Mononuclear cell (primary cell): Measurements from ENCODE around the gene PCSK4. TPM values are rescaled to one million over a fixed set of nuclear protein-coding genes. Genes with fewer than 3 reads are reported as not detected.
"Not testable (repeated sequence)": the region's sequence is repeated elsewhere in the genome, so short reads cannot be mapped to it uniquely, and the experiment has no call there.

Experiments
- H3K27me3 ChIP-seq: 2 replicates; pipeline ENCODE4 v1.6.0; 2011; ENCODE audit warnings: low read length, control low read depth; ENCODE audit not compliant: insufficient read depth
- H3K4me1 ChIP-seq: 2 replicates; pipeline ENCODE4 v1.5.1; 2011; ENCODE audit warnings: mild to moderate bottlenecking, low read length, control low read depth; ENCODE audit not compliant: insufficient read depth
- H3K4me3 ChIP-seq: 2 replicates; pipeline ENCODE4 v1.5.1; 2011; ENCODE audit warnings: mild to moderate bottlenecking, low read length, moderate library complexity
- H3K9me3 ChIP-seq: 2 replicates; pipeline ENCODE4 v1.5.1; 2011; ENCODE audit warnings: low read depth, mild to moderate bottlenecking, control low read depth, low read length
- total RNA-seq: library from RNA; depleted of rRNA; stranded (reverse); fragments of >200 nt; gene quantifications from one replicate; pipeline ENCODE4 v1.2.3, GENCODE V29; 2012

Gene PCSK4
- 1.2 TPM for total RNA-seq

DNA sequence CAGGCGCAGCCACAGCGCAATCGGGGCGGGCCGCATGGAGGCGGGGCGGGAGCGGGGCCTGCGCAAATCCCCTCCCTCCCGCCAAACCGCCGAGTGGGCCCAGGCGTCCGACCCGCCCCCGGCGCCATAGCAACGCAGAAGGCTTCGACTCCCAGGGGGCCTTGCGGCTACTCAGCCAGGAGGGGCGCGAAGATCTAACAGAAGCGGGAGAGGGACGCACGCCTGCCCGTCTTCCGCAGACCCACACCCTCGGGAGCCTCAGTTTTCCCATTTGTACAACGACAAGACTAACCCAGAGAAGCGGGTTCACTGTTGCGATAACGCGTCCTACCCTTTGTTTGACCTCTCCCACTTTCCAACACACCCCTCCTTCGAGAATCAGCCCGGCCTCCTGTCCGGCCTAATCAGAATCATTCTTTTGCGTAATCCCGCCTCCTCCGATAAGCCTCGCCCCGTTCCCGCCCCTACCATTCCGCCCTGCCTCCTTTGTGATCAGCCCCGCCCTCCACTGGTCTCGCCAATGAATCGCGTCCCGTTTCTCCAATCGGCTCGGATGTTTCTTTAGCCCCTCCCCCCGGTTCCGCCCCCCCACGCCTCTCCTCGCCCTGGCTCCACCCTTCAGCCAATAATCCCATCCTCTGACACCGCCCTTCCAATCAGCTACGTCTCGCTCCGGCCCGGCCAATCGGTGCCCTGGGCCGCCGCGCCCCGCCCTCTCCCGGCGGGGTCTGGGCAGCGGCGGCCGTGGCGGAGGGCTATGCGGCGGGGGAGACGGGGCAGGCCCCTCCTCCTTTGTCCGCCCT, at the start of gene PCSK4:
Gene PCSK4 (minus strand): TSS at position 40 of the 803 bp plus-strand sequence. CDS start 4 bp downstream, at position 36.
- H3K4me1 ChIP-seq, result peaks cover 19% of the 10 kb centered on the region
- H3K9me3 ChIP-seq, result no peaks in the 10 kb centered on the region
- H3K27me3 ChIP-seq, result no peaks in the 10 kb centered on the region
- peak within 1 kb of the TSS; percentile 41 for H3K4me3 ChIP-seq

DNA sequence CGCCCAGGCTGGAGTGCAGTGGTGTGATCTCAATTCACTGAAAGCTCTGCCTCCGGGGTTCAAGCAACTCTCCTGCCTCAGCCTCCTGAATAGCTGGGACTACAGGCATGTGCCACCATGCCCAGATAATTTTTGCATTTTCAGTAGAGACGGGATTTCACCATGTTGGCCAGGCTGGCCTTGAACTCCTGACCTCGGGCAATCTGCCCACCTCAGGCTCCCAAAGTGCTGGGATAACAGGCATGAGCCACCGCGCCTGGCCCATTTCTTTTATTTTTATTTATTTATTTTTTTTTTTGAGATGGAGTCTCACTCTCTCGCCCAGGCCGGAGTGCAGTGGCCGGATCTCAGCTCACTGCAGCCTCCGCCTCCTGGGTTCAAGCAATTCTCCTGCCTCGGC, 49.6 kb upstream of the PCSK4 start:
- H3K4me1 ChIP-seq, H3K4me3 ChIP-seq, H3K9me3 ChIP-seq, H3K27me3 ChIP-seq: not testable (repeated sequence)

DNA sequence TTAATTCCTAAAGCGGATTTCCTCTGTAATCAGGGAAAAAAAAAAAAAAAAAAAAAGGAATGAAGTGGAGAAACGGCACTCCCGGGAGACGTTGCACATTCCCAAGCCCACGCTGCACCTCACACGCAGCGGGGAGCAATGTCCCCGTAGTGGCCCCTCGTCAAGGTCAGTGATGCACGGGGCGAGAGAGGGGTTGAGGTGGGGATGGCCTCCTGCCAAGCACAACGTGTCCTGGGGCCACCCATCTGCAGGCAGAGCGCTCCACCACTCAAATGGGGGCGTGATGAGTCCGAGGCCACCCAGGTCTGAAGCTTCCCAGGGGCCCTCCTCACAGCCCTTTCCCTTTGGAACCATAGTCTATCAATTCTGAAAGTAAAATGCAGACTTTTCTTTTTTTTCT, 48.8 kb upstream of the PCSK4 start:
- Histone ChIP-seq H3K27me3 (no peaks in the 10 kb centered on the region), H3K9me3 (no peaks in the 10 kb centered on the region), H3K4me1 (no peaks in the 10 kb centered on the region)

DNA sequence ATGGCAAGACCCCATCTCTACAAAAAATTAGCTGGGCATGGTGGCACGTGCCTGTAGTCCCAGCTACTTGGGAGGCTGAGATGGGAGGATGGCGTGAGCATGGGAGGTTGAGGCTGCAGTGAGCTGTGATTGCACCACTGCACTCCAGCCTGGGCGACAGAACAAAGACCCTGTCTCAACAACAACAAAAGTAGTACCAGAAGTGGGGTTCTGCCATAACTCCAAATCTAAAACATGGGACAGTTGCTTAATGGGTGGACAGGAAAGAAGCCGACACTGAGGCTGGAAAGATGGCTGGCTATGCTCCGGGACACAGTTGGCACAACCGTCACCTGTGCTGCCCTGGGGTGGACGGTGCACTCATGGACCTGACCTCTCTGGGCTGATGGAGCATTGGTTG, 45.5 kb upstream of the PCSK4 start:
- H3K27me3 ChIP-seq, H3K4me3 ChIP-seq, H3K4me1 ChIP-seq, H3K9me3 ChIP-seq: not testable (repeated sequence)

More for the DNA sequence above, 48.8 kb upstream of the PCSK4 start:
- H3K4me3 ChIP-seq, result no peak overlapping the region

DNA sequence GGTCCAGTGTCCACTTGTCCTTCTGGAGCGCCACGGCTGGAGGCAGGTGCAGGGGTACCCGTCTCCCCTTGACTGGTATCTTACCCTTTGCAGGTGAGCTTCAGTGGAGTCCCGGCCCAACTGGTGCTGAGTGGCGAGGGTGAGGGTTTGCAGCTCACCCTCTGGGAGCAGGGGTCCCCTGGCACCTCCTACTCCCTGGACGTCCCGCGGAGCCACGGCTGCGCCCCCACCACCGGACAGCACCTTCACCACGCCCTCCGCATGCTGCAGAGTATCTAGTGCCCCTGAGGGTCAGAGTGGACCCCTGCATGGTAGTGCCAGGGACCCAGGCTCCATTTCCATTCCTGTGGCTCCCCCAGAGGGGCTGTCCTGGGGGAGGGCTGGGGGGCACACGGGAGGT, 44.8 kb upstream of the PCSK4 start:
- no peaks in the 10 kb centered on the region for H3K4me1 ChIP-seq
- no peaks in the 10 kb centered on the region for H3K9me3 ChIP-seq
- H3K4me3 ChIP-seq, result no peak overlapping the region
- H3K27me3 ChIP-seq, result no peaks in the 10 kb centered on the region

DNA sequence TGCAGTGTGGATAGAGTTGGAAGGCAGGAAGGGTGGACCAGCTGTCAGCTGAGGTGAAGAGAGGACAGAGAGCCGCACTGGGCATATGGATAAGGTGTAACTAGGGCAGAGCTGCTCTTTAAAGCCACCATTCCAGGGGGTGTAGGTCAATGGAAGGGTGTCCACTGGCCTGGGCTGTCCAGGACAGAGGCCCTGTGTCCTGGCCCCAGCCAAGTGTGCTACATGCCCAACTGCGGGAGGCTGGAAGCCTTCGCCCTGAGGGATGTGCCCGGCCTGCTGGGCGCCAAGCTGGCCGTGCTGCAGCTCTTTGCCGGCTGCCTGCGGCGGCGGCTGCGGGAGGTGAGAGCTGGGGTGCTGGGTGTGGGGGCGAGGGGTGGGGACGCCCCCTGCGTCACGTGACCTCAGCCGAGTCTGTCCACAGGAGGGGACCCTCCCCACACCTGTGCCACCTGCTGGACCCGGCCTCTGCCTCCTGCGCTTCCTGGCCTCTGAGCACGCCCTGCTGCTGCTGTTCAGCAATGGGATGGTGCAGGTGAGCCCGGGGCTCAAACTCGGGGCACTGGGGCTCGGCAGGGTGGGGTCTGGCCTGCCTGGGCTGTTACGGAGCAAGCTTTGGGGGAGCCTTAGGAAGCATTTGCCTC, 43.5 kb upstream of the PCSK4 start:
- Histone ChIP-seq H3K27me3 (no peaks in the 10 kb centered on the region), H3K4me1 (no peaks in the 10 kb centered on the region), H3K9me3 (no peaks in the 10 kb centered on the region), H3K4me3 (no peak overlapping the region)

DNA sequence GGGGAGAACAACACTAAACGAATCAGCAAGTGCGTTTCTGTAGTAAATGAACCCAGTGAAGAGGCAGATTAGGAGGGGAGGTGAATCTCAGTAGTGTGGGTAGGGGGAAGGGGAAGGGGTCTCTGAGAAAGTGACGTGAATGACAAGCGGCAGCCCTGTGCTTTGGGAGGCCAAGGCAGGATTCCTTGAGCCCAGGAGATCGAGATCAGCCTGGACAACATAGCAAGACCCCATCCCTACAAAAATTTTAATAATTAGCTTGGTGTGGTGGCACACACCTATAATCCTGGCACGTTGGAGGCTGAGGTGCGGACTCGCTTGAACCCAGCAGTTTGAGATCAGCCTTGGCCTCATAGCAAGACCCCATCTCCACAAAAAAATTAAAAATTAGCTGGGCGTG, 41.9 kb upstream of the PCSK4 start:
- Histone ChIP-seq H3K9me3 (no peaks in the 10 kb centered on the region), H3K27me3 (no peaks in the 10 kb centered on the region), H3K4me1 (no peaks in the 10 kb centered on the region), H3K4me3 (no peak overlapping the region)

DNA sequence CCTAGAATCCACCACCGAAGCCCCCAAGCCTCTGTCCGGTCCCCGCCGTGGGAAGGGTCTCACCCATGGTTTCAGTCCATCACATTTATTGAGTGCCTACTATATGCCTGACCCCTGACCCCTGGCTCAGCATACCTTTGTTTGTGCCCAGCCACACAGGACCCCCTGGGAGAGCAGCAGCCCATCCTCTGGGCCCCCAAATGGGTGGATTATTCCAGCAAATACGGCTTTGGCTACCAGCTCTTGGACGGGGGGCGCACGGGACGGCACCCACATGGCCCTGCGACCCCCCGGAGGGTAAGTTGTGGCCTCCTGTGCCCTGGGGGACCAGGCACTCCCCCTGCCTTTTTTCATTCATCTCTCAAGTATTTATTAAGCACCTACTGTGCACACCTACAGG, 41.4 kb upstream of the PCSK4 start:
- no peaks in the 10 kb centered on the region for H3K9me3 ChIP-seq
- no peaks in the 10 kb centered on the region for H3K4me1 ChIP-seq
- H3K4me3 ChIP-seq, result no peak overlapping the region
- no peaks in the 10 kb centered on the region for H3K27me3 ChIP-seq

DNA sequence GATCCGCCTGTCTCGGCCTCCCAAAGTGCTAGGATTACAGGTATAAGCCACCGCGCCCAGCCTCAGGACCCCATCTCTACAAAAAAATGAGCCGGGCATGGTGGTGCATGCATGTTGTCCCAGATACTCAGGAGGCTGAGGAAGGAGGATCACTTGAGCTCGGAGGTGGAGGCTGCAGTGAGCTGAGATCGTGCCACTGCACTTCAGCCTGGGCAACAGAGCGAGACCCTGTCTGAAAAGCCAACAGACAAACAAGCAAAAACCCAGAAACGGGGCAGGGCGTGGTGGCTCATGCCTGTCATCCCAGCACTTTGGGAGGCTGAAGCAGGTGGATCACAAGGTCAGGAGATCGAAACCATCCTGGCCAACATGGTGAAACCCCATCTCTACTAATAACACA, 40.7 kb upstream of the PCSK4 start:
- not testable (repeated sequence) for H3K4me3 ChIP-seq, H3K27me3 ChIP-seq, H3K9me3 ChIP-seq, H3K4me1 ChIP-seq

DNA sequence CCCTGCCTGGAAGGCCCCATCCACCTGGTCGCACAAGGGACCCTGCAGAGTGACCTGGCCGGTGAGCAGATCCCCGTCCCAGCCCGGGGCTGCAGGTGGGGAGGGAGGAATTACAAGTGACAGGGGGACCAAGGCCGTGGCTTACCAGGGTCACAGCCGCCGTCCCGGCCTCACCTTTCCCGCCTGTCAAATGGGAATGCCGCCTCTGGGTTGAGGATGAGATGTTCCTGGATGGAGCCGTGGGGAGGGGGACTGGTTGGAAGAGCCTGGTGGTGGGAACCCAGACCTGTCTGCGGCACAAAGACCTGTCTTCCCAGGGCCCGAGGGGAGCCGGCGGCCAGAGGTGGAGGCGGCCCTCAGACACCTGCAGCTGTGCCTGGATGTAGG, 39.3 kb upstream of the PCSK4 start:
- H3K4me3 ChIP-seq, result no peak overlapping the region
- H3K9me3 ChIP-seq, result no peaks in the 10 kb centered on the region
- H3K4me1 ChIP-seq, result no peaks in the 10 kb centered on the region
- peaks cover 8% of the 10 kb centered on the region for H3K27me3 ChIP-seq

DNA sequence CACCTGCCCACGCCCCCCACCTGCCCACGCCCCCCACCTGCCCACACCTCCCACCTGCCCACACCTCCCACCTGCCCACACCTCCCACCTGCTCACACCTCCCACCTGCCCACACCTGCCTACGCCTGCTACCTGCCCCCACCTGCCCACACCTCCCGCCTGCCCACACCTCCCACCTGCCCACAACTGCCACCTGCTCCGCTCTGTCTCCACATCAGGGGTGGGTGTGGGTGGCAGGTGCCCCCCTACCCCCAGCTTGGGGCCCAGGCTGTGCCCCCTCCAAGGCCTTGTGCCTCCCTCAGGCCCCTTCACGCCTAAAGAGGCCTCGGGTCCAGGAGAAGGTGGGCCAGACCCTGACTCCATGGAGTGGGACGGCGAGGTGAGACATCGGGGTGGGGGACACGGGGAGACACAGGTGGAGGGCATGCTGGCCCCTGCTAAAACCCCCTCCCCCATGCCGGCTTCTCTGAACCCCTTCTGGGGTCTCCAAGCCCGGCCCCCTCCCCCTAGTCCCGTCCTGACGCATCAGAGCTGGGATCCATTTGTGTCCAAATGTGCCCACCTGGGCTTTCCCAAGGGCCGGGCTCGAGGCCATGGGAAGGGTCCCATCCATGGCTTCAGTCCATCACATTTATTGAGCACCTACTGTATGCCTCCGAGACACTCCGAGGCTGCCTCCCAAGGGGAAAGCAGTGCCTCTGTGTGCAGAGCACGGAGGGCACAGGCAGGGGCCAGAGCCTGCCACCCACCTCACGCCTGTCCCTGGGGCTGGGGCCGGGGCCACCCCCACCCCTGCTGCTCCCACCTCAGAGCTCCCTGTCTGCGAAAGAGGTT, 38.7 kb upstream of the PCSK4 start:
- Histone ChIP-seq H3K4me3 (no peak overlapping the region), H3K27me3 (peaks cover 10% of the 10 kb centered on the region), H3K4me1 (no peaks in the 10 kb centered on the region), H3K9me3 (no peaks in the 10 kb centered on the region)

DNA sequence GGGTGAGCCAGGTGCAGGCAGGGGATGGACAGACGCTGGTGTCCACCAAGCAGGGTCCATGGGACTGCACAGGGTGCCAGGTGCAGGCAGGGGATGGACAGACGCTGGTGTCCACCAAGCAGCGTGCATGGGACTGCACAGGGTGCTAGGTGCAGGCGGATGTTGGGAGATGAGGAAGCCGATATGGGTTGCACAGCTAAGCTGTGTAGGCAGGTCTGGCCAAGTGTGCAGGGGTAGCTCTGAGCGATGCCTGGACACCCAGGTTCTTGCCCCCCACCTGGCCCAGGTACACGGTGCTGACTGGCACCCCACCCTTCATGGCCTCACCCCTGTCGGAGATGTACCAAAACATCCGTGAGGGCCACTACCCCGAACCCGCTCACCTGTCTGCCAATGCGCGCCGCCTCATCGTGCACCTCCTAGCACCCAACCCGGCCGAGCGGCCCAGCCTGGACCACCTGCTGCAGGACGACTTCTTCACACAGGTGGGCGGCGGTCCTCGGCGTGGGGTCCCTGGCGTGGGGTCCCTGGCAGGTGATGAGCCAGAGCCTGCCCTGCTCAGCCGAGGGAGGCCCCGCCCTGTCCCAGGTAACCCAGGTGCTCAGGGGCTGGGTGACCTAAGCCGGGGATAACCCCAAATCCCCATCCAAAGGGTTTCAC, 37.6 kb upstream of the PCSK4 start:
- Histone ChIP-seq H3K9me3 (no peaks in the 10 kb centered on the region), H3K4me1 (no peaks in the 10 kb centered on the region), H3K27me3 (peaks cover 18% of the 10 kb centered on the region), H3K4me3 (no peak overlapping the region)

DNA sequence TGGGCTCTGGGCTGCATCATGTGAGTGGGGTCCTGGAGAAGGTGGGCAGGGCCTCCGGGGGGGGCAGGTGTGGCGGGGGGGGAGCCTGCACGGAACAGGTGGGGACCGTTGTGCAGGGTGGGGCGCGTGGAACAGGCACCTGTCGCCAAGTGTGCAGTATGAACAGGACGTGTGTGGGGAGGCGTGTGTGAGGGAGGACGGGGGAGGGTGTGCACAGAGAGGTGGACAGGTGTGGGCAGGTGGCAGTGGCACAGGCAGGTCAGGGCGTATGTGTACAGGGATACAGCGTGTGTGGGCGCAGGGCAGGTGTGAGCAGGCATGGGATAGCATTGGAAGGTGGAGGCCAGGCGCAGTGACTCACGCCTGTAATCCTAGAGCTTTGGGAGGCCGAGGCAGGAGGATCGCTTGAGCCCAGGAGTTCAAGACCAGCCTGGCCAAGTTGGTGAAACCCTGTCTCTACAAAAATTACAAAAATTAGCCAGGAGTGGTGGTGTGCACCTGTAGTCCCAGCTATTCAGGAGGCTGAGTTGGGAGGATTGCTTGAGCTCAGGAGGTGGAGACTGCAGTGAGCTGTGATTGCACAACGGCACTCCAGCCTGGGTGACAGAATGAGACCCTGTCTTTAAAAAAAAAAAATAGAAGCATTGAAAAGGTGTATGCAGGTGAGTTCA, 37.0 kb upstream of the PCSK4 start:
- no peaks in the 10 kb centered on the region for H3K4me1 ChIP-seq
- peaks cover 19% of the 10 kb centered on the region for H3K27me3 ChIP-seq
- no peaks in the 10 kb centered on the region for H3K9me3 ChIP-seq
- H3K4me3 ChIP-seq, result no peak overlapping the region

DNA sequence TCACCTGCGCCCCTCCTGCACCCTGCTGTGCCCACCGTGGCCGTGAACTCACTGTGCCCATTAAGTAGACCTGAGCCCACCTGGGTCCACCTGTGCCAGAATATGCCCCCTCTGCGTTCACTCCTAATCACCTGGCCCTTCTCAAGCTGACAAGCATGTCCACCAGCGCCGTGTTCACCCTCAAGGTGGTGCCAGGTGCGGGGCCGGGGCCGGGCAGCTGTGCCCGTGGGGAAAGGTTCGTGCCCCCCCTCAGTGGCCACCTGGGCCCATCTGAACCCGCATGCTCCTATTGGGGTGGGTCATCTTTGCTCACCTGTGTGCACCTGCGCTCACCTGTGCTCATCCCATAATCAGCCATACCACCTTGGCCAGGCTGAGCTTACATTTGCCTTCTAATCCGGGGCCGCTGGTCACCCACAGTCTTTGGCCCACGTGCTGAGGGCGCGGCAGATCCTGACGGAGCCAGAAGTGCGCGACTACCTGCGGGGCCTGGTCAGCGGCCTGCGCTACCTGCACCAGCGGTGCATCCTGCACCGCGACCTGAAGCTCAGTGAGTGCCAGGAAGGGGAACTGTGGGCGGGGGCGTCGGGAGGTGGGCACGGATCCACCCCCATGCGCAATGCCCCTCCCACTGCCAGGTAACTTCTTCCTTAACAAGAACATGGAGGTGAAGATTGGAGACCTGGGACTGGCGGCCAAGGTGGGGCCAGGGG, 36.1 kb upstream of the PCSK4 start:
- H3K4me1 ChIP-seq, result no peaks in the 10 kb centered on the region
- H3K9me3 ChIP-seq, result no peaks in the 10 kb centered on the region
- peaks cover 19% of the 10 kb centered on the region for H3K27me3 ChIP-seq
- H3K4me3 ChIP-seq, result no peak overlapping the region
